MCF 10A (cell line): ENCODE data around the gene DKKL1. TPM values are rescaled to one million over a fixed set of nuclear protein-coding genes. Genes with fewer than 3 reads are reported as not detected.

Source experiments
- BruUV-seq: library from RNA; stranded (reverse); fragments of 400-500 nt; replicated peaks from 2 replicates; lab custom pipeline; 2021; lab: Mats Ljungman, UMichigan
- CTCF ChIA-PET: fragments of 300-600 bp; sonication (Branson Sonifier 250); formaldehyde crosslinking; extraction: SDS; loops from one replicate; lab custom pipeline; 2021; ENCODE audit warnings: antibody characterized with exemption, inconsistent platforms; lab: Yijun Ruan, JAX
- POLR2A ChIA-PET: fragments of 300-600, 350-650 bp; sonication (Branson Sonifier 250); formaldehyde crosslinking; extraction: SDS; loops from one replicate; lab custom pipeline; 2020; ENCODE audit warnings: antibody characterized with exemption, inconsistent platforms; lab: Yijun Ruan, JAX
- DNase-seq: peaks from one replicate; pipeline ENCODE4 v3.0.0-alpha.2; 2018; ENCODE audit not compliant: unreplicated experiment
- H3K27ac Mint-ChIP-seq: one replicate; pipeline ENCODE4 v1.8.0; 2022; ENCODE audit warnings: mild to moderate bottlenecking, low read depth, mixed read lengths; ENCODE audit not compliant: unreplicated experiment
- H3K27me3 Mint-ChIP-seq: one replicate; pipeline ENCODE4 v1.8.0; 2022; ENCODE audit warnings: mixed read lengths; ENCODE audit not compliant: insufficient read depth, unreplicated experiment
- H3K36me3 Mint-ChIP-seq: one replicate; pipeline ENCODE4 v1.8.0; 2022; ENCODE audit warnings: mild to moderate bottlenecking, moderate library complexity, mixed read lengths; ENCODE audit not compliant: insufficient read depth, unreplicated experiment
- H3K4me1 Mint-ChIP-seq: one replicate; pipeline ENCODE4 v1.8.0; 2022; ENCODE audit warnings: mixed read lengths; ENCODE audit not compliant: insufficient read depth, unreplicated experiment
- H3K4me3 Mint-ChIP-seq: one replicate; pipeline ENCODE4 v1.8.0; 2022; ENCODE audit warnings: mild to moderate bottlenecking, moderate library complexity, mixed read lengths; ENCODE audit not compliant: unreplicated experiment
- H3K9me3 Mint-ChIP-seq: one replicate; pipeline ENCODE4 v1.8.0; 2022; ENCODE audit warnings: mixed read lengths; ENCODE audit not compliant: unreplicated experiment
- intact Hi-C: fragments of 100-400 bp; cut with micrococcal nuclease; formaldehyde crosslinking; loops from 2 replicates; pipeline ENCODE4 v1.14.1; 2022
- total RNA-seq: library from RNA; stranded (reverse); gene quantifications from 2 replicates; pipeline ENCODE4 v1.2.3, GENCODE V29; 2022
- TF ChIP-seq, protein P1 (sequence below): fragments of 200-600 bp; IDR thresholded peaks from one replicate; pipeline ENCODE4 v1.8.0; 2022; ENCODE audit warnings: antibody characterized with exemption, mild to moderate bottlenecking; ENCODE audit not compliant: unreplicated experiment

Gene DKKL1
- total RNA-seq, 1 experiment from 2014 or later = not detected

DNA sequence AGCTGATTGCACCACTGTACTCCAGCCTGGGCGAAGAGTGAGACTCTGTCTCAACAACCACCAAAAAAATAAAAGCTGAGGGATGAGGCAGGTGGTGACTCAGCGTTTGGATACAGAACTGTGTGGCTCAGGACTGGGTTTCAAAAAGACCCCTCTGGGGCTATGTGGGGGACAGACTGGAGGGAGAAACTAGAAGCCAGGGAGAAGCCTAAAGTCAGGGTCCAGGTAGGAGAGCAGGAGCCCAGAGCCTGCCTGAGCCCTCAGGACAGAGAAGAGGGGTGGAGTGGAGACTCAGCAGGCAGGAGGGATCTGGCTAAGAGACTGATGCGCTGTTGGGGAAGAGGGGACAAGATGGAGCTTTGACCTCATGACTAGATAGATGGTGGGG is 30.3 kb upstream of the DKKL1 start:
- H3K27ac Mint-ChIP-seq = no peak overlapping the region
- no peaks in the 10 kb centered on the region for H3K27me3 Mint-ChIP-seq
- CTCF ChIA-PET = interaction anchor here (1.3 kb wide), 1 partner anchor 109 kb away, joined by 3 read pairs; no protein-coding TSS in a partner anchor
- no peaks in the 10 kb centered on the region for H3K36me3 Mint-ChIP-seq
- intact Hi-C loops = no loop called here
- no peaks in the 10 kb centered on the region for H3K4me1 Mint-ChIP-seq
- POLR2A ChIA-PET = no interaction called here
- H3K4me3 Mint-ChIP-seq = no peak overlapping the region
- no TSS peak for BruUV-seq
- peak; percentile 22 for DNase-seq
- H3K9me3 Mint-ChIP-seq = no peaks in the 10 kb centered on the region
- TF ChIP-seq, protein P1, sequence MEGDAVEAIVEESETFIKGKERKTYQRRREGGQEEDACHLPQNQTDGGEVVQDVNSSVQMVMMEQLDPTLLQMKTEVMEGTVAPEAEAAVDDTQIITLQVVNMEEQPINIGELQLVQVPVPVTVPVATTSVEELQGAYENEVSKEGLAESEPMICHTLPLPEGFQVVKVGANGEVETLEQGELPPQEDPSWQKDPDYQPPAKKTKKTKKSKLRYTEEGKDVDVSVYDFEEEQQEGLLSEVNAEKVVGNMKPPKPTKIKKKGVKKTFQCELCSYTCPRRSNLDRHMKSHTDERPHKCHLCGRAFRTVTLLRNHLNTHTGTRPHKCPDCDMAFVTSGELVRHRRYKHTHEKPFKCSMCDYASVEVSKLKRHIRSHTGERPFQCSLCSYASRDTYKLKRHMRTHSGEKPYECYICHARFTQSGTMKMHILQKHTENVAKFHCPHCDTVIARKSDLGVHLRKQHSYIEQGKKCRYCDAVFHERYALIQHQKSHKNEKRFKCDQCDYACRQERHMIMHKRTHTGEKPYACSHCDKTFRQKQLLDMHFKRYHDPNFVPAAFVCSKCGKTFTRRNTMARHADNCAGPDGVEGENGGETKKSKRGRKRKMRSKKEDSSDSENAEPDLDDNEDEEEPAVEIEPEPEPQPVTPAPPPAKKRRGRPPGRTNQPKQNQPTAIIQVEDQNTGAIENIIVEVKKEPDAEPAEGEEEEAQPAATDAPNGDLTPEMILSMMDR = no peak

GRCh38 chr19:49333811-49334288 is 29.8 kb upstream of the DKKL1 start:
- POLR2A ChIA-PET = interaction anchor here (0.7 kb wide), 1 partner anchor 12 kb away, joined by 3 read pairs; no protein-coding TSS in a partner anchor
- BruUV-seq = no TSS peak

GRCh38 chr19:49335071-49335783 is 28.4 kb upstream of the DKKL1 start, which contains the start of gene CD37:
Gene CD37 (plus strand): TSS chr19:49335406. CDS start chr19:49335541, 135 bp downstream.
- TF ChIP-seq, protein P1 = no peak
- POLR2A ChIA-PET = interaction anchor here (0.6 kb wide), 1 partner anchor 152 kb away, joined by 3 read pairs; no protein-coding TSS in a partner anchor
- H3K27ac Mint-ChIP-seq = no peak within 1 kb of the TSS
- no TSS peak for BruUV-seq
- no peaks in the 10 kb centered on the region for H3K9me3 Mint-ChIP-seq
- DNase-seq = no peak
- H3K4me1 Mint-ChIP-seq = peaks cover 6% of the 10 kb centered on the region
- CTCF ChIA-PET = interaction anchor here (0.7 kb wide), 1 partner anchor 14 kb away, joined by 5 read pairs; no protein-coding TSS in a partner anchor
- no peaks in the 10 kb centered on the region for H3K27me3 Mint-ChIP-seq
- H3K4me3 Mint-ChIP-seq = no peak within 1 kb of the TSS
- intact Hi-C loops = no loop called here
- no peaks in the 10 kb centered on the region for H3K36me3 Mint-ChIP-seq

More at GRCh38 chr19:49333811-49334288, 29.8 kb upstream of the DKKL1 start:
- Mint-ChIP-seq H3K9me3 (no peaks in the 10 kb centered on the region), H3K36me3 (no peaks in the 10 kb centered on the region), H3K4me3 (no peak overlapping the region), H3K4me1 (peaks cover 4% of the 10 kb centered on the region), H3K27me3 (no peaks in the 10 kb centered on the region), H3K27ac (no peak overlapping the region)
- CTCF ChIA-PET = interaction anchor here (1.3 kb wide), 1 partner anchor 109 kb away, joined by 3 read pairs; no protein-coding TSS in a partner anchor
- intact Hi-C loops = no loop called here
- TF ChIP-seq, protein P1 = no peak
- DNase-seq = no peak

DNA sequence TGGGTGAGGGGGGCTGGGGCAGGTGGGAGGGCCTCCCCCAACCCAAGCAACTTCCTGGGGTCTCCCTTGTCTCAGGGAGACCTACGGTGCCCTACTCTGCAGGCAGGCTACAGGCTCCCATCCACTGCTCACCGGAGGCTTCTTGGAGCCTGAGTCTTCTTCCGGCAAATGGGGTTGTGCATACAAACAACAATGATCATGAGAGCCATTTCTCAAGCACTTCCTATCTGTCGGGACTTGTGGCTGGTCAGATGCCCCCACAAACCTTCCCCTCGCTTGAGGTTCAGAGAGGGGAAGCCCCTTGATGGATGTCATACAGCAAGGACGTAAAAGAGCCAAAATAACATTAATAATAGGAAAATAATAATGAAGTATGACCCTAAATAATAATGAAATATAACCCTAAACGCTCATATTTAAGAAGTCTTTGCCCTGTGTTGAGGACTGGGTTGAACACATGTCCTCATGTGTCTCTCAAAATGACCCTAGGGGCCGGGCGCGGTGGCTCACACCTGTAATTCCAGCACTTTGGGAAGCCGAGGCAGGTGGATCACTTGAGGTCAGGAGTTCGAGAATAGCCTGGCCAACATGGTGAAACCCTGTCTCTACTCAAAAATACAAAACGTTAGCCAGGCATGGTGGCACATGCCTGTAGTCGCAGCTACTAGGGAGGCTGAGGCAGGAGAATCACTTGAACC is 27.7 kb upstream of the DKKL1 start:
- Mint-ChIP-seq H3K36me3 (no peaks in the 10 kb centered on the region), H3K9me3 (no peaks in the 10 kb centered on the region), H3K27me3 (no peaks in the 10 kb centered on the region), H3K27ac (no peak overlapping the region), H3K4me1 (peaks cover 6% of the 10 kb centered on the region), H3K4me3 (no peak overlapping the region)
- TF ChIP-seq, protein P1 = no peak
- ChIA-PET CTCF (interaction anchor here (0.7 kb wide), 1 partner anchor 13 kb away, joined by 5 read pairs; no protein-coding TSS in a partner anchor), POLR2A (interaction anchor here (0.6 kb wide), 1 partner anchor 152 kb away, joined by 3 read pairs; no protein-coding TSS in a partner anchor)
- intact Hi-C loops = no loop called here
- no peak for DNase-seq
- BruUV-seq = no TSS peak
